MM.1S (cell line): ENCODE data around the gene MMP3.

Experiments
- EZH2phosphoT487 ChIP-seq: fragments of 300-600 bp; sonication (generic); IDR thresholded peaks from 2 replicates; pipeline ENCODE4 v1.6.1; 2018; ENCODE audit warnings: antibody characterized with exemption, low read length
- TF ChIP-seq, protein P1 (sequence below): fragments of 300-600 bp; sonication (generic); IDR thresholded peaks from 2 replicates; pipeline ENCODE4 v1.5.1; 2016; ENCODE audit warnings: antibody characterized with exemption, low read length, mixed read lengths

DNA sequence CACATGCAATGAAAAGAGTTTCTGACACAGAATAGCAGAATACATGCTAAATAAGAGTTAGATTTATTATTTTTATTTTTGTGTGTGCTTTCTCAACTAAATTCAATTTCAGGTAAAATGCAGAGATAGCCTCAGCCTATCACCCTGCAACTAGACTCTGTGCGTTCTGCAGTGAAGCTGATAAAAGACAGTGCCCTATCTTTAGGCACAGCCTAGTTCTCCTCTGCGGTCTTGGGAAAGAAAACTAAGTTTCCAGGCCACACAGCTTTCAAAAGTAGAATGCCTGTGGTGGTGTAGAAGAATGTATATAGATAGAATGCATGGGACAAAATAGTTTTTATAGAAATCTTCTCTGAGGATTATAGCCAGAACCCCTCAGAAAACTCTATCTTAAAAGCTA is 33.4 kb downstream of the MMP3 start:
- TF ChIP-seq, protein P1, sequence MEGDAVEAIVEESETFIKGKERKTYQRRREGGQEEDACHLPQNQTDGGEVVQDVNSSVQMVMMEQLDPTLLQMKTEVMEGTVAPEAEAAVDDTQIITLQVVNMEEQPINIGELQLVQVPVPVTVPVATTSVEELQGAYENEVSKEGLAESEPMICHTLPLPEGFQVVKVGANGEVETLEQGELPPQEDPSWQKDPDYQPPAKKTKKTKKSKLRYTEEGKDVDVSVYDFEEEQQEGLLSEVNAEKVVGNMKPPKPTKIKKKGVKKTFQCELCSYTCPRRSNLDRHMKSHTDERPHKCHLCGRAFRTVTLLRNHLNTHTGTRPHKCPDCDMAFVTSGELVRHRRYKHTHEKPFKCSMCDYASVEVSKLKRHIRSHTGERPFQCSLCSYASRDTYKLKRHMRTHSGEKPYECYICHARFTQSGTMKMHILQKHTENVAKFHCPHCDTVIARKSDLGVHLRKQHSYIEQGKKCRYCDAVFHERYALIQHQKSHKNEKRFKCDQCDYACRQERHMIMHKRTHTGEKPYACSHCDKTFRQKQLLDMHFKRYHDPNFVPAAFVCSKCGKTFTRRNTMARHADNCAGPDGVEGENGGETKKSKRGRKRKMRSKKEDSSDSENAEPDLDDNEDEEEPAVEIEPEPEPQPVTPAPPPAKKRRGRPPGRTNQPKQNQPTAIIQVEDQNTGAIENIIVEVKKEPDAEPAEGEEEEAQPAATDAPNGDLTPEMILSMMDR = no peak
- no peak for TF ChIP-seq EZH2phosphoT487
